ENCODE measurements around the gene RAPSN.

Gene RAPSN

DNA sequence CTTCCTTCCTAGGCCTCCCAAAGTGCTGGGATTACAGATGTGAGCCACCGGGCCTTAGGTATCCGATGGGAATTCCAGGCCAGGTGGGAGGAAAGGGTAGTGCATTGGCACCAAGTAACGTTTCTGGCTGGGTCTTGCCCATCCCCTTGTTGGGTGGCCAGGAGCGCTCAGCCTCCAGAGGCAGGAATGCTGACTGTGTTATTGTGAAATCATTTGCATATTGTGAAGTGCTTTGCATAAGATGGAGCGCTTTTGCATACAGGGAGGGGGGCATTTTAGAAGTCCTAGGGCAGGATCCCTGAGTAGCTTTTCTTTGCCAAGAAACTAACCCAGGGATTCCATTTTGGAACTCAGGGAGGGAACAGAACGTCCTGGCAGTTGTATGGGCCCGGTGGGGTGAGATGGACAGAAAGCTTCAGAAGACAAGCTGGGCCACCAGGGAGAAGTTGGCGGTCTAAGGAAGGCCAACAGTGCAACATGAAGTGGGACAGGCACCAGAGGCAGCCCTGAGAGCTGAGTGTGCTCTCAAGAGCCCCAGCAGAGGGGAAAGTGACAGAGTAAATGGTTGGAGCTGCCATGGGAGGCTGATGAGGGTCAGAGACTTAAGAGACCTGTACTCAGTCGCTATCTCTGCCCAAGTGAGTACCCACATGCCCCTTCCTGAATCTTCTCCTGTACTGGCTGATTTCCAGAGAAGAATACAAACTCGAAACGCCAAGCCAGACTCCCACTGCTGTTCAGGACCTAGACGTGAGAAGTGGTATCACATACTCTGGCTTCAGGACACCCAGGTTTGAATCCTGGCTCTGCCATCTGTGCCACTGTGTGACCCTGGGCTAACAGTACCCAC lies 41.8 kb downstream of the RAPSN start:
- DNase-seq: no peak

DNA sequence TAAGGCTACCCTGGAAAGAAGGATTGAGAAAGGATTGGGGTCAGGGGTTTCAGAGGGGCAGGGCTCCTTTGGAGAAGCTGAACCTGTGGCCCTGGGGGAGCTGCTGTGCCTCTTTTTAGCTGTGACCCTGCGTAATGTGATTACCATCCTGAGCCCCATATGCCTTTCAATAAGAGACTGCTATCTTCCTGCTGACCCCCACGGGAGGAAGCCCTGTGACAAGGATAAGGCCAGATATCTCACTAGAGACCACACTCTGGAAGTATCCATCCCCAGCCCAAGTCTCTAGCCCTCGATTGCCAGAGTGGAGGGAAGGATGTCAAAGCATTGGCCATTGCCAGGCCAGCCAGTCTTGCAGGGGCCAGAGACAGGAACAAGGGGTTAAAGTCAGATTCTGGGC lies 45.4 kb downstream of the RAPSN start:
- DNase-seq: no peak

DNA sequence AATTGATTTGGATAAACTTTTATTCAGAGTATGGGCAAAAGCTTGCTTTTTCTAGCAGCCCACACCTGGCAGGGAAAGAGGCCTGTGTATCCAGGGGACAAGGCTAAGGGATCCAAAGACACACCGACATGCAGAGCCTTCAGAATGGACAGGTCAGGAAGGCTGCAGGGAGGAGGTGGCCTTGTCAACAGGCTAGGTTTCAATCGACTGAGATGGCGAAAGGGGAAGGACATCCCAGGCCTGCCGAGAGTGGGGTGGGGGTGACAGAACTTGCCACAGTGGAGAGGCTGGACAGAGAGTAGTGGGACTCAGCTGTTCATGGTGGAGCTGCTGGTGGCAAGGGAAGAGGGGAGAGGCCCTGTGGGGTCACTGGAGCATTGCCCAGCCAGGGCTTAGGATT lies 45.8 kb downstream of the RAPSN start:
- no peak for DNase-seq

DNA sequence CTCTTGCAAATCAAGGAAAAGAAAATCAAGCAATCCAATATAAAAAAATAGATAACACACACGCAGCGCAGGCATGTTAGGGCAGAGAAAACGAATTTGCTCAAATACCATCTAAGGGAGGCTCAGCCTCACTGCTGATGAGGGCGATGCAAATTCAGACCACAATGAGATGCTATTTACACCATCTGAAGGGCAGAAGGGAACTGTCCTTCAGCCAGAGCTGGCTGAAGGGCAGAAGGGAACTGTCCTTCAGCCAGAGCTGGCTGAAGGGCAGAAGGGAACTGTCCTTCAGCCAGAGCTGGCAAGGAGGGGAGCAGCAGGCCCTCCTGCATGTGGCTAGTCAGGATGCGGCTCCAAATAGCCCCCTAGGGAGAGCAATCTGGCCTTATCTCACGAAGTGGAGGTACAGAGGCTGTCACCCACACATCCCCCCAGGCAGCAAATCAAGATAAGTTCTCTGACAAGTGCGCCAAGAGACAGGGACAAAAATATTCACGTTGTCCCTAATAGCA lies 48.1 kb downstream of the RAPSN start:
- no peak for DNase-seq

DNA sequence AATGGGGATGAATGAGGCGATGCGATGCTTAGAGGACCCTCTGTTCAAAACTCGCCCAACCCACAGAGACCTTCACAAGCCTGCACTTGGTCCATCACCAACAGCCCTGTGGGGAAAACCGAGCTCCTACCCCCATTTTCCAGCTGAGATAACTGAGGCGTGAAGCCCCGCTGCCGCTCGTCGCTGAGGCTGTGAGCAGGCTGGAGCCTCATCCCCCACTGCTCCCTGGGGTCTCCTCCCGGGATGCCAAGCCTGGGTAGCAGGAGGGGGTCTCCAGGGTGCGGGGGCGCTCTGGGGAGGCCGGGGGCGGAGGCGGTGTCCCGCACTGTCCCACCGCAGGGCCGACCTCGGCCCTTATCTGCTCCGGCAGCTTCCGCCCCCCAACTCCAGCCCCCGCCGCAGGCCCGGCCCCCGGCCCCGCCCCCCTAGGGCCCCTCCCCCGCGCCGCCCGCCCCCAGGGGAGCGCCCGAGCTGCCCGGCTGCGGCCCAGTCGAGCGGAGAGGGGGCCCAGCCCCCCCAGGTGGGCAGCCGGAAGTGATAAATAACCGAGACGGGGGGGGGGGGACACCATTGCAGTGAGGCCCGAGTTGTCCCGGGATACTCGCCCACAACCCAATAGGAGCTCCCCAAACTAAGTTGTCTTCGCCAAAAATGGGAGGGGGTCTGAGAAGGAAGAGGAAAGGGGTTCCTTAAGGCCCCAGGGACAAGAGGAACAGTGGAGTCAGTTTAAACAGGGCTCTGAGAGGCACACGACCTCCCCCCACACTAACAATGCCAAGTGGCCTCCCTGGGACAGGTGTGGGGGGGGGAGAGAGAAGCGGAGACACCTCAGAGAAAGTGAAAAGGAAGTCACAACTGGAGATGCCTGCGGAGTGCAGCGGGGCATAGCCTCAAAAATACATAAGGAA lies 48.8 kb downstream of the RAPSN start:
- no peak for DNase-seq

DNA sequence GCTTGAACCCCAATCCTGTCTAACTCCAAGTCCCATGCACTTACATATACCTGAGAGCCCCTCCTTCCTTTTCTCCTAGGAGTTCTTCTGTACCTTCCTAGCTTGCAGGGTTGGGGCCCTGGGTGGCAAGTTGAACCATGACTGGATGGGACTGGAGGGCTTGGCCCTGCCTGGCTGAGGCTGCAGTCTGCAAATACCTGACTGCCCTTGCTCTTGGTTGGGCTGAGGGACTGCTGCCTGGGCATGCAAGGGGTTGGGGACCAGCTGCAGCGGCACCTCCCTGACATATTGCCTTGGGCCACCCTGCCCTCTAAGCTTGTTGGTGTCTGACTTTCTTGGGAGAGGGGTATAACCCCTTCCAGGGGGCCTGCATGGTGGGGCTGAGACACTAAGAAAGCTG lies 50.4 kb downstream of the RAPSN start:
- DNase-seq: no peak

DNA sequence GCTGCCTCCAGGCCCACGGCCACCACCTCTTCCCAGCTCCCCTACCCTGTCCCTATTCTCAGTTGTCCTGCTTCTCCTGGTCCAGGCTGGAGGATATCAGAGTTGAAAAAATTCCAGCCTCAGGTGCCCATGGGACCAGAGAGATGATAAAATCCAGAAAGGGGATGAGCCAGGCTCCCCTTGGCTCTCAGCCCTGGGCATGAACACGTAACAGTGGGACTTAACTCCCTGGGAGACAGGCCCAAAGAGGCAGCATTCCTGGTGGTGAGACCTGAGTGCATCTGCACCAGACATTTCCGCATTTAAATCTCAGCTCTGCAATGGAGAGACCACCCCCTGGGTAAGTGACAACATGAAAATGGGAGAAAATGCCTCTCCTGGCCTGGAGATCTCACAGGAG lies 50.9 kb downstream of the RAPSN start:
- DNase-seq: no peak

DNA sequence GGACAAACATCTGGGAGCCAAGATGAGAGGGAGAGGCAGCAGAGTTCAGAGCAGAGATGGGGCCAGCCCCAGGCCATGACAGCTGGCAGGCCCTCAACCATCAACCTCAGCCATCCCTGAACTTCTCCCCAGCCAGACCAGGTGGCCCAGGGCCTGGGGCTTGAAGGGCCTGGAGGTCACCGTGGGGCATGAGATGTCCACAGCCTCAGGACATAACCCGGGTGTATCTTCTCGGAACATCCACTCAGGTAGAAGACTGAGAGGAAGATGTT lies 53.0 kb downstream of the RAPSN start:
- no peak for DNase-seq

DNA sequence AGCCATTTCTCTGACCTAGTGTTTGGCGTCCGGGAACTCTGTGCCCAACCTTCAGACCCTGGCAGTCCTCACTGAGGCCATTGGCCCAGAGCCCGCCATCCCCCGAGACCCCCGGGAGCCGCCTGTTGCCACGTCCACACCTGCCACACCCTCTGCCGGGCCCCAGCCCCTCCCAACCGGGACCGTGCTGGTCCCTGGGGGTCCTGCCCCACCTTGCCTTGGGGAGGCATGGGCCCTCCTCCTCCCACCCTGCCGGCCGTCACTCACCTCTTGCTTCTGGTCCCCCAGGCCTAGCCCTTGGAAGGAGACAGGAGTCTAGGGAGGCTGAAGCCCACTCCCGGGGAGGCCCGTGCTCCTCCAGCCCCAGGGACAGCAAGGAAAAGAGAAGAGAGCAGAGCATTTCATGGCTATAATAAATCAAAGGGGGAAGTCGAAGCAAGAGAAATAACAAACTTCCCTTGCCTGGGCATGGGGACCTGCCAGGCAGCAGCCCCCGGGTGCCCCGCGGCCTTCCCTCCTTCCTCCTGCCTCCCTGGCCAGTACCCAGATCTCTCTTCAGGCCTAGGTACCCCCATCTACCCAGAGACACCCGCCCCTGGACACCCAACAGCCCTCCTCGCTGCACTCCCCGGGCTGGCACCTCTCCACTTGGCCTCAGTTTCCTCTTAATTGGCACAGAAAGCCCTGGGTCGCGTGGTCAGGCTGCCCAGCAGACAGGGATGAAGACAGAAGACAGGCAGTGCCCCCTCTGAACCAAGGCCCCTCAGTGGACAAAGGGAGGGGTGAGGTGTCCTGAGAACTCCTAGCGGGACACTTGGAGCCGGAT lies 53.5 kb downstream of the RAPSN start:
- no peak for DNase-seq

DNA sequence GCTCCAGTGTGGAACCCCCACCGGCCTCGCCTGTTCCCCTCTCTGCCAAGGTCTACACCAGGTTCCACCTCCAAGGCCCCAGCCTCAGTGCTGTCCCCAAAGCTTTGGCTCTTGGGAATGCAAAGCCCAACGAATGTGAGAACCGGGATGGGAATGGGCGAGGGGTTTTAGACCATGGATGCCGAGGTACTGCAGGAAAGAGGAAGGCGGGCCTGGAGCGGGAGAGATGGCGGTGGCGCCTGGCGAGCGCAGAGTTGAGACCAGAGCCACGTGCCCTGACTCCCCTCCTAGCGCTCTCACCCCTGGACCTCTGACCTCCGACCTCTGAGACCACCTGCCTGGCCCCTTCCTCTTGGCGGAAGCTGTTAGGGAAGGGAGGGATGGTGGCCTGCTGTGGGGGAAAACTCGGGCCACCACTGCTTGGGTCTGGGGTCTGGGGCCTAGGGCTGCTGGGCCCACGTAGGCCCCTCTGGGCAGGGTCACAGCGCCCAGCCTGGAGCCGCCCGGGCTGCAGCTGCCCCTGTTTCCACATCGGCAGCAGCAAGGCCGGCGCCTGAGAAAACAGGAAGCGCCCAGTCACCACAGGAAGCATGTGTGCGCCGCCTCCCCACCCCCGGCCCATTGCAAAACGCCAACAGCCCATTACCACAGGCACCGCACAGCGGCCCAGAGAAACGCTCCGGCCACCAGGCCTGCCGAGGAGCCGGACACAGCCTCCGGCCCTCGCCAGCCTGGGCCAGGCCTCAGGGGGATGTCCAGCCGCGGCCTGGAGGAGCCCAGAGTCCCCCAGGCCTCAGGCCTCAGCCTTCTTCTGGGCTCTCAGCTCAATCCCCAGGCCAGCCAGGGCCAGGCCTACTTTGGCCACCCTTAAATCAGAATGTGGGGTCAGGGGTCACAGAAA lies 54.4 kb downstream of the RAPSN start:
- no peak for DNase-seq

DNA sequence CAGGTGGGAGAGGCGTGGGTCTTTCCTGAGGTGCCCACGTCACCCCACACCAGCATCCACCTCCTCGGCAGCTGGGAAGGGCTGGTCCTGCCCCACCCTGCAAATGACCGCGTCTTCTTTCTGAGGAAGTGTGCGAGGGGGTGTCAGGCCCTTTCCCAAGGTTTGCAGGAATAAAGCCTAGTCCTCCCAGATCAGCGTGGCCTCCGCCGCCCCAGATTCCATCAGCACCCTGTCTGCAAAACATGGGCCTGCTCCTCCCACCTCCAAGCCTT lies 55.0 kb downstream of the RAPSN start:
- no peak for DNase-seq

DNA sequence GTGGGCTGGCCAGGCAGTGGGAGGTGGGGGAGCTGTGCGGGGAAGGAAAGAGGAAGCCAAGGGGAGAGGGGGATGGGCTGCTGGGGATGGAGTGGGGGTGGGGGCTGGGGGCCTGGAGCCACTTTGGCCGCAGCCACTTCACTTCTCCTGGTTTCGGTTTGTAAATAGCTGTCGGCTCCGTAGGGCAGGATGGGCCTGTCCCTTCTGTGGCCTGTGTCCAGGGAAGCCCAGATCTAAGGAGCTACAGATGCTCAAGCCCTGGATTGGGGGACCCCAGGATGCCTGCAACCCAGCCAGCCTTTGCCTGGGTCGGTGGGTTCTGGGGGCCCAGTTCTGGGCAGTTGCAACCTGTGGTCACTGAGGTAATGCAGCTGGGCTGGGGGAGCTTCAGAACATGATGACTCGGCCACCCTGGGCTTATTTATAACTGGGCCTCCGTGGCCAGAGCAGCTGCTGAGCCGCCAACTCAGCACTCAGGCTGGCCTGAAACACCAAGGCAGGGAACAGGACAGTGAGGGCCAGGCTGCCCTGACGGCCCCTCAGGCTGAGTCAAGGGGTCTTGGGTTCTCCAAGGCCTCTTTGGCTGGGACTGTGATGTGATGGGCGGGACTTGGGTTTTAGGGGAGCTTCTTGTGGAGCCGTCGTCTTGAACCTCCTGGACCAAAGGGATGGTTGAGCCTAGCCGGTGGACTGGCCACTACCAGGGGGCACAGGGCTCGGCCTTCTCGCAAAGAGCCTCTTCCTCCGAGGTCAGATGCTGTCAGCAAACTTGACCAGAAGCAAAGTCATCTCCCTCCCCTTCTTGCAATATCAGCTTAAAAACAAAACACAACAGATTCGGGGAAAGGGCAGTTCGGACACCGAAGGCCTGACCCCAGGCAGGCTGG lies 55.5 kb downstream of the RAPSN start:
- no peak for DNase-seq

DNA sequence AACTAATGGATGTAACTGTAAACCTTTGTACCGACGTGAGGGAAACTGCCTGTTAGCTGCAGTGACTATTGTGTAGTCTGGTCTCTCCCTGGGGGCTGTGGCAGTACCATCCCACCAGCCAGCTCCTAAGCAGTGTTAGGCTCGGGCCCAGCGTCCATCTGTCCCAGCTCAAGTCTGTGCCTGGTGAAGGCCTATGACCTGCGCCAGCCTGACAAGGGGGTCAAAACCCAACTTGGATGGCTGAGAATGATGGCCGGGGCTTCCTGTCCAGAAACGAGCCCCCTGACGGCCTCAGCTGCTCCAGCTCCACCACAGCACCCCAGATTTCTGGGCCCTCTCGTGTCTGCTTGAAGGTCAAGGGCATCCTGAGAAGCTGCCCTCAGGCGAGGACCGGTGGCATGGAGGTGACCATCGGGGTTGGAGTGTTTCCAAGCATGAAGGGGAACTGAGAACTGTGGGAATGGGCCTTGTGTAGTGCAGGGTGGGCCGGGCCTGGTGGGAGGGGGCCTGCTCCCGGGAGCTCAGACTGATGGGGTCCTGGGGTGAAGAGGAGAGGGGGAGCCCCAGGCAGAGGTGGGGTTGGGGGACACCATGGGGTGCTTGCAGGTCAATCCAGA lies 56.3 kb downstream of the RAPSN start:
- no peak for DNase-seq

DNA sequence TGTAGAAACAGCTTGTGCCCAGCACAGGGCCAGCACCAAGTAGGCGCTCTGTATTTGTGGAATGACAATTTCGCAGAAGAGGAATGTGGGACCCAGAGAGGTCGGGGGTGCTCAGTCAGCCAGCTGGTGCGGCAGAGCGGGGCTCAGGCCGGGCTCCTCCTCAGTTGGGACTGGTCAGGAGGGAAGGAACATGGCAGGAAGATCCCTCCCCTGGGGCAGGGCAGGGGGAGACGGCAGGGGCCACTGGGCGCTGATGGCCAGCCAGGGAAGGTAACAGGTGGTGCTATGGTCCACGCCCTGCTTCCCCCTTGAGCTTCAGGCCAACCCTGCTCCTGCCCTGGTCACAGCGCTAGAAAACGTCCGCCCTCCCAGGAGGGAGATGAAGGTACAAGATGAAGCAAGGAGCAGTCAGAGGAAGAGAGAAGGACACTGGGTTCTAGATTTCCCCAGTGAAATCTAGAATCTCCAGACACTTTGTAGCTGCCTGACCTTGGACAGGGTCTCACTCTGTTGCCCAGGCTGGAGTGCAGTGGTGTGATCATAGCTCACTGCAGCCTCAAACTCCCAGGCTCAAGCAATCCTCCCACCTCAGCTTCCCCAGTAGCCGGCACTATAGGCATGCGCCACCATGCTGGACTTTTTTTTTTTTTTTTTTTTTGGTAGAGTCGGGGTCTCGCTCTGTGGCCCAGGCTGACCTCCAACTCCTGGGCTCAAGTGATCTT lies 57.1 kb downstream of the RAPSN start:
- DNase-seq: no peak

DNA sequence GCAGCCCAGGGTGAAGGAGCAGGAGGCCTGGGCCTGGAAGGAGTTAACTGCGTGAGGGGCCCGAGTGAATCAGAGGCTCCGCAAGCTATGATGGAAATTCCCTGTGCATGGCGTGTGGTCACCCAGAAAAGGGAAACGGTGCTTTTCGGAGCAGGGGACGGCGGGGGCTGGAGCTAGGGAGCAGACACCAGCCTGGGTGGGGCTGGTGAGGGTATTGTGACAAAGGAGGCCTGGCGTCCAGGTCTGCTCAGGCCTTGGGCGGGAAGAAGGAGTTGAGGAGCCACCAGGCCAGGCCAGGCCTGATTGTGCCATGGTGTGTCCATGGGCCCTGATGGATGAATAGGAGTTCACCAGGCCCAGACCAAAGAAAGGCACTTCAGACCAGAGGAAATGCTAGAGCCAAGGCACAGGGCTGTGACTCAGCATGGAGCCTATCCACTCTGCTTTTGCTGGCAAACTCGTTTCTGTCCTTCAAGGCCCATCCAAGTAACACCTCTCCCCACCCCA lies 57.8 kb downstream of the RAPSN start:
- no peak for DNase-seq

DNA sequence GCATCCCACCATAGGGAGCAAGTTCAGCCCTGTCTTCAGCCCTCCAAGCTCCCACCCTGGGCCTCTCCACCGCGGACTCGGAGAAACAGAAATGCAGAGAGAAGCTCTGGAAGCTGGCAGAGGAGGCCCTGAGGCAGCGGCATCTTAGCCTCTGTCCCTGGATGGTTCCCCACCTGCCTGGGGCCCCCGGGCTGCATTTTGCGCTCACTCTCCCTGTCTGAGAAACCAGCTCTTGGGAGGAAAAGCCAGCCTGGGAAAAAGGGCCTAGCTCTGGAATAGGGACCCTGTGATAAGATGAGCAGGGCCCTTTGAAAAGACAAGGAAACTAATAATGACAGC lies 58.5 kb downstream of the RAPSN start:
- no peak for DNase-seq

DNA sequence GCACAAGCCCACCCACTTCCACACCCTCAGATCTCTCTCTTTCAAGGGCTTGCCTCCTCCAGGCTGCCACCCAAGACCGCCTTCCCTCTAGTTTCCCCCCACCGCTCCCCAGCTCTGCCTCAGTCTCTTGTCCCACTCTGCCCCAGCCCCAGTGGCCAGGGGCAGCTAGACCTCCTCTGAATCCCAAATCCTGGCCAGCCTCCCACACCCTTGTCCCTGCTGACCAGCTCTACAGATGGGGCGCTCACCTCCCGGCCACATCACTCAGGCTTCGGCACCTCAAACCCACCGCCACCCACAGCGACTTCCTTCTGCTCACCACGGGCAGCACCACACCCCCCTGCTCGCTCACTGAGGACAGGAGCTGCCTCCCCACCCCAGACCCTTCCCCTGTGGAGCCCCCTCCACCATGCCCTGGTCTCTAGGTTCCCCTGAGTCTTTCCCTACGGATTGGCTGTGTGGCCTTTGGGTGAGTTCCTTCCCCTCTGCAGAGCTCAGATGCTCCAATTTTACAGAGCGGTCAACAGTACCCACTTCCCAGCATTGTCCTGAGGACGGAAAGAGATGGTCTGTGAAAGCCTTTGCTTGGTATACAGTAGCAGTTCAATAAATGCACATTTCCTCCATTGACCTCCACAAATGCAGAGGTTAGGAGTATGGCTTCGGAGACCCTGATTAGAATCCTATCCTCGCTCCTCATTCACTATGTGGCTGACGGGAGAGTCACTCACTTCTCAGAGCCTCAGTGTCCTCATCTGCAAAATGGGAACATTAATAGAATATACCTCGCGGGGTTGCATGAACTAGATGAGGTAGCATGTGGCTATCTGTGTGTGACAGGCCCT lies 59.1 kb downstream of the RAPSN start:
- no peak for DNase-seq

DNA sequence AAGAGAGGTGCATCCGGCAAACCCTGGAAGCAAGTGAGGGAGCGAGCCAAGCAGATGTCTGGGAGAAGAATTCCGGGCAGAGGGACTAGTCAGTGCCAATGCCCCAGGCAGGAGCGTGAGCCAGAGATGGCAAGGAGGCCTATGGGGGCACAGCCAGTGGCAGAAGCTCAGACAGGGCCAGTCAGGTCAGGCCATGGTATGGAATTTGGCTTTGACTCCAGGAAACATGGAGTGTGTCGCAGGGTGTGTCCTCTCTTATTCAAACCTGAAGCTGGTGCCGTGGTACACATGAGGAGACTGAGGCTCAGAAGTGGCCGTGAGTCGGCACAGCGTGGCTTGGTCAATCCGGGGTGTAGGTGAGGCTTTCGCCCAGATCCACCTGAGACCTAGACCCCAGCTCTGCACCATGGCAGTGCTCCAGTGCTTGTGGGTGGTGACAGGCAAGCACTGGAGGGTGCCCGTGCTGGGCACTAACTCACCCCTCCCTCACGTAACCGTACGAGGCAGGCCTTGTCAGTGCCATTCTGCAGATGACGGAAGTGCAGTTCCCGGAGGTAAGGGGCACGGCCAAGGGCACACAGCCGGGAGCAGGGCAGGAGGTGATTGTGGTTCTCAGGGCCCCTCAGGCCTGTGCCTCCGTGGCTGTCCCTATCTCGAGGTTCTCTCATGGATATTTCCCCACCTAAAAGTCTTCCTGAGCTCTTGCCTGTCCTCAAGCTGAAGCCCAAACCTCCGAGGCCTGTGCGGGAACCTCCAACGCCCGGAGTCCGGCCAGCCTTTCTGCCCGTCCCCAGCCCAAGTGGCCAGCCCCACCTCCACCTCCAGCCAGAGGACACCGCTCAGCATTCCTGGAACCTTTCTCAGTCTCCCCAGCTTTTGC lies 60.0 kb downstream of the RAPSN start:
- no peak for DNase-seq
